GM18508 (cell line): ENCODE data around the gene CYTH2.
A peak's percentile ranks its signal among the peaks of the same experiment; 100 is the strongest.

ENCODE experiments used
- ATAC-seq: cut with Tn5 transposase; IDR thresholded peaks from one replicate; pipeline ENCODE4 v1.9.1; 2021; ENCODE audit warnings: moderate number of reproducible peaks; ENCODE audit not compliant: insufficient read depth, unreplicated experiment

Gene CYTH2

DNA sequence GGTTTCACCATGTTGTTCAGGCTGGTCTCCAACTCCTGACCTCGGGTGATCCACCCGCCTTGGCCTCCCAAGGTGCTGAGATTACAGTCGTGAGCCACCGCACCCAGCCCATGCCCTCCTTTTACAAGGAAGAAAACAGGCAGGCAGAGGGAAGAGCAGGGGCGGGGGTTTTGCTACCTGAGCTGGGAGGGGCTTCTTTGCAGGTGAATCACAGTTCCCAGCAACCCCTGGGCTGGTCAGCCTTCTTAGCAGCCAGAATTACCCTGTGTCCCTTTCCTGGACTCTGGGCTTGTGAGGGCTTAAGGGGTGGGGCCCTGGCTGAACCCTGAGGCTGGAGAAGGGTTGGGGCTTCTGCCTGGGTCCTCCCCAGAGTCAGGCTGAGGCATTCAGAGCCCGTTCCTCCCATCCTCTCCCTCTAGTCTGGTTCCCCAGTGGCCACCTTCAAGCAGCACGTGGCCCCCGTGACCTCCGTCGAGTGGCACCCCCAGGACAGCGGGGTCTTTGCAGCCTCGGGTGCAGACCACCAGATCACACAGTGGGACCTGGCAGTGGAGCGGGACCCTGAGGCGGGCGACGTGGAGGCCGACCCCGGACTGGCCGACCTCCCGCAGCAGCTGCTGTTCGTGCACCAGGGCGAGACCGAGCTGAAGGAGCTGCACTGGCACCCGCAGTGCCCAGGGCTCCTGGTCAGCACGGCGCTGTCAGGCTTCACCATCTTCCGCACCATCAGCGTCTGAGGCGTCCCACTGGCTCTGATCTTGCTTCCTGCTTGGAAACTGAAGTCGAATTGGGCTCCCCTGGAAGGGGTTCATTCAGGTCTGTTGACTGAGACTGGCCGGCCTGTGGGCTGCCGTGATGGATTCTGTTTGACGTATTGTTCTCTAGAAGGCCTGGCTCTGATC, 16.6 kb upstream of the CYTH2 start:
- ATAC-seq, result no peak

DNA sequence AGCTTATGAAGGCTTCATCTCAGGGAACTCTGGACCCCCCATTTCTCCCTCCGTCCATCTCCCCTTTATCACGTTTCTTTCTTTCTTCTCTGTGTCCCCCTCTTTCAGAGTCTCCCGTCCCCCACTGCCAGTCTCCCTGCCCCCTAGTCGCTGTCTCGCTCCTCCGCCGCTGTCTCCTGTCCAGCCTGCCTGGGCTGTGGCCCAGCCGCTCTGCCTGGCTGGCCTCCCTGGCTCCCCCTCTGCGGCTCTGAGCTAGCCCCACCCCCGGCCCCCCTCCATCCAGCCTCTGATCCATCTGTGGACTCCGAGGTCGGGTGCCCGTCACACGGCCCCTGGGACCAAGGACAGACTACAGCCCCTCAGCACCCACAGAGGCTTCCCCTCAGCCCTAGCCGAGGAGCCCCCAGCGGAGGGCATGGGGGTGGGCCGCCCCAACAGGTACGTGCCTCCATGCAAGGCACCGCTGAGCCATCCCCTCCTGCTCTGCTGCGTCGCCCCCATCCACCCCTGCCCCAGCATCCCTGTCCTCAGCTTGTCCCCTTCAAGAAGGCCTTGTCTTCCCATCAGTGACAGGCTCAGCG, 14.9 kb upstream of the CYTH2 start:
- no peak for ATAC-seq

DNA sequence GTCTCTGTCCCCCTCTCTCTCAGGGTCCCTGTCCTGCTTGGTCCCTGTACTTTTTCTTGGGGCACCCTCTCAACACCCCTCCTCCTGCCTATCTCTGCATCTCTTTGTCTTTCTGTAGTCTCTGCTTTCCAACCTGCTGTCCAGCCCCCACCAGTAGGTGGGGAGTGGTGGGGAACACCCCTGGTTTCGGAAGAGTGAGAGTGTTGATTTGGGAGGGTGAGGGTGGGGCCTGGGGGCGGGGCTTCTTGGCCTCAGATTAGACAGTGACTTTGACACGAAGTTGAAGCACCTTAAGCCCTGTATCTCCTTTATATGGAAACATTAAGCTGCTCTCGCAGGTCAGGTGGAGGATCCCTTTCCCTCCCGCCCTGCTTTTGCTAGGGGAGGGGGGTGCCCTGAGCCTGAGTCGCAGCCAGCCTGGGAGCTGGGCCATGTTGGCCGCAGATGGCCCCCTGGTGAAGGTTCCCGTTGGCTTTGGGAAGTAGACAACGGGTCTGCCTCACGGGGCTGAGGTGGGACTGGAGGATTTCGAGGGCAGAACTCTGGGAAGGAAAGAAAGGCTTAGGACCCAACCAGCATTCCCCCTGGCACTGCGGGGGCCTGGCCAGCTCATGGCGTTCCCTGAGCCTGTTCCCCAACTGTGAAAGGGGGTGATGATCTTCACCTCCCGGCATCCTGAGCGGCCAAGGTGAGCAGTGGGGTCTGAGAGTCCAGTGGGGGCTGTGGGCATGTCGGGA, 13.8 kb upstream of the CYTH2 start, which contains the start of gene KCNJ14:
Gene KCNJ14 (plus strand): TSS at position 404 of the 737 bp plus-strand sequence. CDS start 6,151 bp downstream, outside the sequence.
- ATAC-seq, result no peak

DNA sequence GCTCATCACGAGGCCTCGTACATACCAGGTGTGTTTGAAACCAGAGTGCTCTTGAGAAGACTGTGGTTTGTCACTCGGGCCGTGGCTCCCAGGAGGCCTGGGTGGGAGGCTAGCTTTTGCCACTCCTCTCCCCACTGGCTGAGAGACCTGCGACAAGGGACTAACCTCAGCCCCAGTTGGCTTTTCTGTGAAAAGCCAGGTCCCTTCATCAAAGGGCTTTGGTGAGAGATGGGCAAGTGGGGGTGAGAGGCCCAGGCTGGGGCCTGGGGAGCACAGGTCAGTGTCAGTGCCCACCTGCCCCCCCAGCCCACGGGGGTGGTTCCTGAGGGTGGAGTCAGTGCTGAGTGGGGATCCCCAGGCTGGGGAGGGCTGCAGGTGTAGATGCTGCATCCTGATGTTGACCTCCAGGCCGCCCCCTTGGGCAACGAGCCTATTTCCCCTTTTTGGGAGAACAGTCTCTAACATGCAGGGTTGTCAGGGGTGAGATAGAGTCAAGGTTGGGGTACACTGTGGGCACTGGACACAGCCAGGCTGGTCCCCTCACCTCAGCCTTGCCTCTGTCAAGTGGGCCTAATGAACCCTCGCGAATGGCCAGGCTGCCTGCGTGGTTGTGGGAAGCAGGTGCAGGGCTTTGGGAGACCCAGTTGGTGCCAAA, 13.1 kb upstream of the CYTH2 start:
- ATAC-seq, result no peak

DNA sequence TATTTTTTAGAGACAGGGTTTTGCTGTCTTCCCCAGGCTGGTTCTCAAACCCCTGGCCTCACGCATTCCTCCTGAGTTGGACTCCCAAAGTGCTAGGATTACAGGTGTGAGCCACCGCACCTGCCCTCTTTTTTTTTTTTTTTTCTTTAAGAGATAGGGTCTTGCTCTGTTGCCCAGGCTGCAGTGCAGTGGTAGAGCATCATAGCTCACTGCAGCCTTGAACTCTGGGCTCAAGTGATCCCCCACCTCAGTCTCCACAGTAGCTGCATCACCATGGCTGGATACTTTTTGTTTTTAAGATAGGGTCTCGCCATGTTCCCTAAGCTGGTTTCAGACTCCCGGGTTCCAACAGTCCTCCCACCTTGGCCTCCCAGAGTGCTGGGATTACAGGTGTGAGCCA, 12.3 kb upstream of the CYTH2 start:
- no peak for ATAC-seq

DNA sequence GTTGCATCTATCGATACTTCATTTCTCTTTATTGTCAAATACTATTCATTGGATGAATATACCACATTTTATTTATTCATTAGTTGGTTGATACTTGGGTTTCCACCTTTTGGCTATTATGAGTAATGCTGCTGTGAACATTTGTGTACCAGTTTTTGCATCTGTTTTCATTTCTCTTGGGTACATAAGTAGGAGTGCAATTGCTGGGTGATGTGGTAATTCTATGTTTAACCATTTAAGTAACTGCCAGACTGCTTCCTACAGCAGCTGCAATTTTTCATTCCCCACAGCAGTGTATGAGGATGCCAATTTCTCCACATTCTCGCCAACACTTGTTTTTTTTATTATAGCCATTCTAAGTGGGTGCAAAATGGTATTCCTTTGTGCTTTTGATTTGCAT, 11.2 kb upstream of the CYTH2 start:
- ATAC-seq, result no peak

DNA sequence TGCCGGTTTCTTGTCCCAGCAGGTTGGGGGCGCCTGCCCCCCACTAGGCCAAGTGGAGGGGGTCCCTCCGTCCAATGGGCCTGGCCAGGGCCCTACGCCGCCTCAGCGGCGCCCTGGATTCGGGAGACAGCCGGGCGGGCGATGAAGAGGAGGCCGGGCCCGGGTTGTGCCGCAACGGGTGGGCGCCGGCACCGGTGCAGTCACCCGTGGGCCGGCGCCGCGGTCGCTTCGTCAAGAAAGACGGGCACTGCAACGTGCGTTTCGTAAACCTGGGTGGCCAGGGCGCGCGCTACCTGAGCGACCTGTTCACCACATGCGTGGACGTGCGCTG, 7.6 kb upstream of the CYTH2 start:
- no peak for ATAC-seq

DNA sequence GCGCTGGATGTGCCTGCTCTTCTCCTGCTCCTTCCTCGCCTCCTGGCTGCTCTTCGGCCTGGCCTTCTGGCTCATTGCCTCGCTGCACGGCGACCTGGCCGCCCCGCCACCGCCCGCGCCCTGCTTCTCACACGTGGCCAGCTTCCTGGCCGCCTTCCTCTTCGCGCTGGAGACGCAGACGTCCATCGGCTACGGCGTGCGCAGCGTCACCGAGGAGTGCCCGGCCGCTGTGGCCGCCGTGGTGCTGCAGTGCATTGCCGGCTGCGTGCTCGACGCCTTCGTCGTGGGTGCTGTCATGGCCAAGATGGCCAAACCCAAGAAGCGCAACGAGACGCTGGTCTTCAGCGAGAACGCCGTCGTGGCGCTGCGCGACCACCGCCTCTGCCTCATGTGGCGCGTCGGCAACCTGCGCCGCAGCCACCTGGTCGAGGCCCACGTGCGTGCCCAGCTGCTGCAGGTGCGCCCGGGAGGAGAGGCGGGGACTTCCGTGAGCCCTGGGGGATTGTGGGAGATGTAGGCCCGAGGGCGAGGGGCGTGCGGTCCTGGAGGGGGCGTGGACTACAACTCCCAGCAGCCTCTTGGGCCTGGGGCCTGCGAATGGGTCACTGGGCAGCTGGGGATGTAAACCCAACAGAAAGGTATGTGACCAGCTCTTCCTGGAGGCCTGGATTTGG, 7.0 kb upstream of the CYTH2 start:
- ATAC-seq, result no peak

DNA sequence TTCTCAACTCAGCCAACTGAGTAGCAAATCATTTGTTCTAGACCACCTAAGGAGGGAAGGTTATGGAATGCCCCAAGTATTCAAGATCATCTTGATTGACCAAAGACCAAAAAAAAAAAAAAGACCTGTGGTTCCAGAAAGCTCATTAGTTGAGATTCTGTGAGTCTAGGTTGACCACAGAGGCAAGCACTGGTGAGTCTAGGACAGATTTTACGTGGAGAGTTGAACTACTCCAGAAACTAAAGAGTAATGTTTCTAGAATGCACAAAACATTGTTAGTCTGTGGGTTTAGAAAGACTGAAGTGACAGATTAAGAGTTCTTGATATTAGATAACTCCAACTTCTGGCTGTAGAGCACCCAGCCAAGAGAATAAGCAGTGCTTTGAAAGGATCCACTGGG, 4.0 kb upstream of the CYTH2 start:
- no peak for ATAC-seq

DNA sequence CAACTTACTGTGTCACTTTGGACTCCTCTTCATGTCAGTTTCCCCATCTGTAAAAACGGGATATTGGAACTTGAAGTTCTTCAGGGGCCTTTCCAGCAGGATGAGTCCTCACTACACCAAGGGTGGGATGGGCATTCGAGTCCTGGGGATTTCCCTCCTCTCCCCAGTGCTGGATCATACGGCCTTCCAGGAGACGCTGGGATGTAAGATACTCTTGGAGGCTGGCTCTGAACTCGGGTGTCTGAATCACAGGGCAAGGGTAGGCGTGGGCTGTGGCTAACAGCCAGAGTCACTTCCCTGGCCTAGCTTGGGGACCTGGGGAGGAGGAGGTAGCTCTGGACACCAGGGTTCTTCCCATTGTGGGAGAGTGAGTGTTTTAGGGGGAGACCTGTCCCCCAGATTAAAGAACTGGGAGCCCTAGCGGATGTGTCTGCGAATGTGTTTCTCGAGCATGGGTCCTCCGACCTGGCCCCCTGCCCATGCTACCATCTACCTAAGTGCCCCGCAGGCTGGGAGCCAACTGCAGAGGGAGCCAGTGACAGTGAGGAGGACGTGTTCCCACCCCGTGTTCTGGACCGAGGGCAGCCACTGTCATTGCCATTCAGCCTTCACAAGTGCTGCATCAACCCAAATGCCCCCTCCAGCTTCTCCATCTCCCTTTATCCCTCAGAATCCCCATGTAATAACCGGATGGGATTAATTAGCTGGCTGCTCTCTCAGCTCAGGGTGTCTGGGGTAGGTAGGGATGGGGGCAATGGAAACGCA, 2.4 kb upstream of the CYTH2 start:
- no peak for ATAC-seq

DNA sequence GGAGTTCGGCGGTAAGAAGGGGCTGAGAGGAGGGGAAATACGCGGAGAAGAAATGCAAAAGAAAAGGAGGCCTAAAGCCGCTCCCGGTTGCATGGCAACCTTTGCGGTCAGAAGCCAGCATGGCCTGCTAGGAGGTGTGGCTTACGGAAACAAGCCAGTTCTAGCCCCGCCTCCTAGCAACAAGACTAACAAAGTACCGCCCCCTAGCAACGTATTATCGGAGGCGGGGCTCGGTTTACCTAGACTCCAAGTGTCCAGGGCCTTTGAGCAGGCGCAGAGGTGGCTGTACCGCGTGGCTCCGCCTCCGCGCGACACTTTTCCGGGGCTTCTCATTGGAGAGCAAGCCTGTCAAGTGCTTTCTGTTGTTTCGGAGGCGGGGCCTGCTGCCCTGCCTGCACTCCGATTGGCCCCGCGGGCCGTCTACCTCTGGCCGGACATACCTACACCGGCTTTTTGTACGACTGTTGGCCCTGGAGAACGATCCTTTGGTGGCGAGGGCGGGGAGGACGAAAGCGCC, 339 bp upstream of the CYTH2 start:
- ATAC-seq, result peak; percentile 83

DNA sequence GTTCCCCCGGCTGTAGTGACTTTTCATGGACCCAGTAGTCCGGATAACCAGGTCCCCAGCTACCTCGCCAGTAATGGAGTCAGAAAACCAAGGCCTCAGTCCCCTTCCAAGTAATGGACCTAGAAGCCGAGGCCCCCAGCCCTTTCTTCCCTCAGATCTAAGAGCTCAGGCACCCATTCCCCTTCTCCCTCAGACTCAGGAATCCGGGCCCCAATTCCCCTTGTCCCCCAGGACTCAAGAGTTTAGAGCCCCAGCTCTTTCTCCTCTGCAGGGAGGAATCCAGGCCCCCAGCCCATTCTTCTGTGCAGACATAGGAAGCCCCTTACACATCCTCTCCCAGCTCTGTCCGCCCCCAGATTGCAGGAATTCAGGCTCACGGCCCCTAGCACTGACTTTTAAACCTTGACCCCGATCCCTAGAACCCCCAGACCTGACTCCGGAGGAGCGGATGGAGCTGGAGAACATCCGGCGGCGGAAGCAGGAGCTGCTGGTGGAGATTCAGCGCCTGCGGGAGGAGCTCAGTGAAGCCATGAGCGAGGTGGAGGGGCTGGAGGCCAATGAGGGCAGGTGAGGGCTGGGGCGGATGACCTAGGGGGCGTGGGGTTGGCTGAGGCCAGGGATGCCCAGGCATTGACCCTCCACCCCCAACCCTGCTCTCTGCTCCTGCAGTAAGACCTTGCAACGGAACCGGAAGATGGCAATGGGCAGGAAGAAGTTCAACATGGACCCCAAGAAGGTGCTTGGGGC, 938 bp downstream of the CYTH2 start:
- ATAC-seq, result no peak

DNA sequence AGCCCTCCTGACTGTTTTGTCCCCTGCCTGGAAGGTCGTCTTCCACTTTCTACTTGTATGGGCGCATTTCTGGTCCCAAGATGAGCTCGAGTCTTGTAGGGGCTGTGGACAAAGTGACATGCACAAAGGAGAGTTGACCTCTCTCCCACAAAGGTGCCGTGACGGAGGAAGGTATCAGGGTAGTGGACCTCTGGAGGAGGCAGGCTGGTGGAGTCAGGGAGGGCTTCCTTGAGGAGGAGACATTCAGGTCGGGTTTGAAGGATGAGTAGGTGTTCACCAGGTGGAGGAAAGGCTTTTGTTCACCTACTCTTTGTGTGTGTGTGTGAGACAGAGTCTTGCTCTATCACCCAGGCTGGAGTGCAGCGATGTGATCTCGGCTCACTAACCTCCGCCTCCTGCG, 1.7 kb downstream of the CYTH2 start:
- ATAC-seq, result no peak

DNA sequence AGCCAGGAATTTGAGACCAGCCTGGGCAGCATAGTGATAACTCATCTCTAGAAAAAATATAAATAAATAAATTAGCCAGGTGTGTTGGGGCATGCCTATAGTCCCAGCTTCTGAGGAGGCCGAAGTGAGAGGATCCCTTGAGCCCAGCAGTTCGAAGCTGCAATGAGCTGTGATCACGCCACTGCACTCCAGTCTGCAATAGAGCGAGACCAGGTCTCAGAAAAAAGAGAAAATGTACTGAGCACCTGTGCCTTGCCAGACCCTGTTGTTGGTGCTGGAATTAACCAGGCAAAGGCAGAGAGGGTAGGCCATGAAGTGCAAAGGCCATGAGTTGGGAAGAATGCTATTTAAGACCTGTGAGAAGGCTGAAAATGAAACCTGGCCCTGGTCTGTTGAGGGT, 2.7 kb downstream of the CYTH2 start:
- no peak for ATAC-seq

DNA sequence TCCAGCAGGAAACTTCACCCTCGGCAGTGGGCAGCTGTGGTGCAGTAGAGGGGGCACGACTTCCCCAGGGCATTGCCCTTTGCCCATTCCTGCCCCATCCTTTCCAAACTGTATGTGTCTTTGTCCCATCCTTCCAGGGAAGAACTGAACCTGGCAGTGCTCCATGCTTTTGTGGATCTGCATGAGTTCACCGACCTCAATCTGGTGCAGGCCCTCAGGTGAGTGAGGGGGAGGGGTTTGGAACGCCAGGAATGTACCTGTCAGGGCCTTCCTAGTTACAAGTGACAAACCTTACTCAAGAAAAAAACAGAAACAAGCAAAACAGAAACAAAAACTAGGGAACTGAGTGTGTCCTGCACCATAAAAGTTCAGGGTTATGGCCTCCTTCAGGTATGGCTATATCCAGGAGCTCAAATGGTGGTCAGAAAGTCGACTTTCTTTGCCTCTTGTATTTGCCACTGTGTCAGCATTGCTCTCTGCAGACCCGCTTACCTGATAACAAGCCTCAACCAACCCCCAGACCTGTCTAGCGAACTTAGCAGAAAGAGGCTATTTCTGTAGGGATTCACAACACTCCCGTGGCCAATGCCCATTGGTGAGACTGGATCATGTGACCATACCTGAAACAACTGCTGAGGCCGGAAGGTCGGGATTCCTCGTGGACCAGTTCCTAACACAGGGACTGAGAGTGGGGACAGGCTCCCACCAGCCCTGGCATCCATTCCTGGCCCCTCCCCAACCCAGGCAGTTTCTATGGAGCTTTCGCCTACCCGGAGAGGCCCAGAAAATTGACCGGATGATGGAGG, 4.2 kb downstream of the CYTH2 start:
- no peak for ATAC-seq

DNA sequence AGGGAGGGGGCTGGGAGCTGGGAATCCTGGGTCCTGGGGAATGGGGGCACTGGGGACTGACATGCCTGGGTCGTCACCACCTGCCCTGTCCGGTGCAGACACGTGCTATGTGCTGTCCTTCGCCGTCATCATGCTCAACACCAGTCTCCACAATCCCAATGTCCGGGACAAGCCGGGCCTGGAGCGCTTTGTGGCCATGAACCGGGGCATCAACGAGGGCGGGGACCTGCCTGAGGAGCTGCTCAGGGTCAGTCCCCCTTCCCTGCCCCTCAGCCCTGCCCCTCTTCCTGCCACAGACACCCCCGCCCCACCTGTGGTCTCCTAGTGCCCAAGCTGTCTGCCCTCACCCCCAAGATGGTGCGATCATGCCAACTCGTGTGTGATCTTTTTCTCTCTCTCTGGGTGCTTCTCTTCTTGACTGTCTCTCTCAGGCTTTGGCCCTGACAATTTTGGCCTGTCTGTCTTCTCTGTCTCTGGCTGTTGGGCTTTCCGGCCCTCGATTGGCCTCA, 5.0 kb downstream of the CYTH2 start:
- ATAC-seq, result no peak

DNA sequence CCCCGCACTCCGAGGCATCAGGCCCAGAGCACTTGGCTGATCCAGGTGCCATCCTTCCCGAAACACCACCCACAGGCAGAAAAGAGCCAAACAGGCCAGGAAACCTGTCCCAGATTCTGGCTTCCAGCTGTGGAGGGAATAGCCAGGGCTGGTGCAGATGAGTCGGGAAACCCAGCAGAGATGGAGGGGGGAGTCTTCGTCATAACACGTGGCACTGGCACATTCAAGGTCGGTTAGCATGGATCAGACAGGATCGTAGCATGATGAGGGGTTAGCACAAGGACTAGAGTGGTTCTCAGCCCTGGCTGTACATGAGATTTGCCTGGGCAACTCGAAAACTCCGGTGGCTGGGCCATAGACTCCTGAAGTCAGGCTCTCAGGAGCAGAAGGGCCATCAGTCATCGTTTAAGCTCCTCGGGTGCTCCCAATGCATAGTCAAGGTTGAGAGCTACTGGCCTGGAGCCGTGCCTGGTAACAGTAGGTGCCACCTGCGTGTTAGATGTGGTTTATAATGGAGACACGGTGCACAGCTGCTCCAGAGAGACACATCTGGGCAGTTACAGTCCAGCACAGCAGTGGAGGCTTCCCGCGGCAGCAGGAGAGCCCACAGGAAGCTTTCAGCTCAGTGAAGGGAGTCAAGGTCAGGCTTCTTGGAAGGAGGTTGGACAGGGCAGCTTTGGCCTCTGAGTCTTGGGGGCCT, 6.3 kb downstream of the CYTH2 start:
- no peak for ATAC-seq
